Measurements from ENCODE around the gene CD79A.

The CD79A gene

DNA sequence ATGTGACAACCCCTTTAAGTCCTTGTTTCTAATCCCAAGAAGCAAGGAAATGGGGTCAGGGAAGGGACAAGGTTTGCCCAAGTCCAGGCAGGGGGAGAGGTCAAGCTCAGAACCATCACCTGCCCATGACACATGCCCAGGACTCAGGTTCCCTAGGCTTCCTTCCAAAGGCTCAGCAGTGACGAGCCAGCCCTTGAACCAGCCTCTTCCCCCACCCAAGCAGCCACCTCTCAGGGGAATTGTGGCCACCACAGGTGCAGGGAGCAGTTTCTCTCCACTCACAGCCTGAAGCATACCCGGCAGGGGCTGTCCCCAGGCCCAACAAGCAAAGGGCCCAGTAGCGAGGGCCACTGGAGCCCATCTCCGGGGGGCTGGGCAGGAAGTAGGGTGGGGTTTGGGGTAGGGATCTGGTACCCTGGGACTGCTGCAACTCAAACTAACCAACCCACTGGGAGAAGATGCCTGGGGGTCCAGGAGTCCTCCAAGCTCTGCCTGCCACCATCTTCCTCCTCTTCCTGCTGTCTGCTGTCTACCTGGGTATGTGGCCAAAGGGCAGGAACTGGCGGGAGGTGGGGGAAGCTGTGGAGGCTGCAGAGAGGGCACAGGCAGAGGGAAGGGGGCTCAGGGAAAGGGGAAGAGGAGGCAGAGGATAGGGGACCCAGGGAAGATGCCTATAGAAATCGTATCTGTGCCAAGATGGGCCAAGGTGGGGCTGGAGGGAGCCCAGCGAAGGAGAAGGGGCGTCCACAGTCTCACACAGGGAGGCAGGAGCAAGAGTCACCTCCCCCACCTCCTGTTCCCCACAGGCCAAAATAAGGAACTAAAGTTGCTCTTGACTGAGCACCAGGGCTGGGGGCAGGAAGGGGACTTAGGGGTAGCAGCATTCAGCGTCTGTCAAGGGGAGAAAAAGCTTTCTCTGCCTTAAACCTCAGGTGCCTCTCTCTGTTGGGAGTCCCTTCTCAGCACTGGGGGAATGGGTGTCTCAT, at the start of gene CD79A:
TSS of gene CD79A (plus strand) at position 433 of the 986 bp plus-strand sequence. CDS start at position 459, 26 bp downstream.
- no peaks in the 10 kb centered on the region for H3K9me3 ChIP-seq (ENCODE audit: control insufficient read depth, insufficient read depth, low read length)
- no peak within 1 kb of the TSS for H3K4me3 ChIP-seq (ENCODE audit: low read depth, low read length)
- no peak within 1 kb of the TSS for H3K27ac ChIP-seq (ENCODE audit: low read depth, low read length)
- H3K9ac ChIP-seq (ENCODE audit: low read depth, low read length), result no peak within 1 kb of the TSS
- H3K36me3 ChIP-seq (ENCODE audit: control insufficient read depth, insufficient read depth, low read length), result no peaks in the 10 kb centered on the region
- H3K27me3 ChIP-seq (ENCODE audit: control insufficient read depth, insufficient read depth, low read length), result peaks cover 17% of the 10 kb centered on the region
- H3K4me1 ChIP-seq (ENCODE audit: control insufficient read depth, insufficient read depth, low read length), result peaks cover under 1% of the 10 kb centered on the region; the same call in 1 of the 2 replicates

DNA sequence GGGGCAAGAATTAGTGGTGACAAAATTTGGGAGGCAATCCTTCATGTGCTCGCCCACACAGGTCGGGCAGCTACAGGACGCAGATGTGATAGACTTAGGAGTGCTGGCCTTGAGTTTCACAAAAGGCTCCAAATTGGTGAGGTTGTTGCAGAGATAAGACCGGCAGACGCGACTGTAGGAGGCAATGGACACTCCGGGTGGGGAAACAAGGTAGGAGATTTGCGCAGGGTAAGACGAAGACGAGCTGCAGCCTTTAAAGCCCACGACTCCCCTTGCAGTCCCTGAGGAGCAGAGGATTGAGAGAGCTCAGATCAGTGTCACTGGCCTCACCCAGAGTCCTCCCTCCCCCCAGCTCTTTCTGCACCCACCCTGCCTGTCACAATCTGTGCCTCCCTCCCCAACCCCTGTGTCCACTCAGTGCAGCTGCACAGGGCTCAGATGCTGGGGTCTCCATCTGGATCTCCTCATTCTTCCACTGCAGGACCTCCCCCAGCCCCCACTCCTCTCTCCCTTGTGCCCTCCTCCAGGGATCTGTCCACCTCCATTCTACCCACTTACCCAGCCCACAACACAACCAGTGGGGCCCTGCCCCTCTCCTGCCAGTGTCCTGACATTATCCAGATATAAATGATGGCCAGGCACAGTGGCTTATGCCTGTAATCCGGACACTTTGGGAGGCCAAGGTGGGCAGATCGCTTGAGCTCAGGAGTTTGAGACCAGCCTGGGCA, 38.9 kb upstream of the CD79A start:
- Histone ChIP-seq H3K27me3 (ENCODE audit: control insufficient read depth, insufficient read depth, low read length) (no peaks in the 10 kb centered on the region; the same call in 1 of the 2 replicates), H3K9ac (ENCODE audit: low read depth, low read length) (no peak overlapping the region), H3K27ac (ENCODE audit: low read depth, low read length) (no peak overlapping the region), H3K4me3 (ENCODE audit: low read depth, low read length) (no peak overlapping the region), H3K36me3 (ENCODE audit: control insufficient read depth, insufficient read depth, low read length) (no peaks in the 10 kb centered on the region), H3K9me3 (ENCODE audit: control insufficient read depth, insufficient read depth, low read length) (no peaks in the 10 kb centered on the region), H3K4me1 (ENCODE audit: control insufficient read depth, insufficient read depth, low read length) (no peaks in the 10 kb centered on the region)

DNA sequence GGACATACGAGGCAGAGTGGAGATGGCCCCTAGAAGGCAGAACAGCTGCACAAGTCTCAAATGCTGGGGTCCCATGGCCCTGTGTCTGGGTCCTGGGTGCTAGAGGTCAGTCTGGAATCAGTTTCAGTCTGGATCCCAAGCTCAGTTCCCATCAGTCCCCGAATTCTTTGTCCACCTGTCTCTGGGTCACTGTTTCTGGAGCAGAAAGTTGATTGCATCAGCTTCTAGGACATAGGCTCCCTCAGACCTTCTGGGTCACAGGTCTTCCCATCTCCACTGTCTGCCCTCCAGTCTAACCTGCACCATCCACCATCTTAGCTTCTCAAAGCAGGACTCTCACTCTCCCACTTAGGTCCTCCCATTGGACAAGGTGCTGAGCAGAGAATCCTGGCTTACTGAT, 37.9 kb upstream of the CD79A start:
- Histone ChIP-seq H3K9ac (ENCODE audit: low read depth, low read length) (no peak overlapping the region), H3K36me3 (ENCODE audit: control insufficient read depth, insufficient read depth, low read length) (no peaks in the 10 kb centered on the region), H3K4me3 (ENCODE audit: low read depth, low read length) (no peak overlapping the region), H3K27ac (ENCODE audit: low read depth, low read length) (no peak overlapping the region), H3K9me3 (ENCODE audit: control insufficient read depth, insufficient read depth, low read length) (no peaks in the 10 kb centered on the region), H3K4me1 (ENCODE audit: control insufficient read depth, insufficient read depth, low read length) (no peaks in the 10 kb centered on the region), H3K27me3 (ENCODE audit: control insufficient read depth, insufficient read depth, low read length) (no peaks in the 10 kb centered on the region; the same call in 1 of the 2 replicates)

DNA sequence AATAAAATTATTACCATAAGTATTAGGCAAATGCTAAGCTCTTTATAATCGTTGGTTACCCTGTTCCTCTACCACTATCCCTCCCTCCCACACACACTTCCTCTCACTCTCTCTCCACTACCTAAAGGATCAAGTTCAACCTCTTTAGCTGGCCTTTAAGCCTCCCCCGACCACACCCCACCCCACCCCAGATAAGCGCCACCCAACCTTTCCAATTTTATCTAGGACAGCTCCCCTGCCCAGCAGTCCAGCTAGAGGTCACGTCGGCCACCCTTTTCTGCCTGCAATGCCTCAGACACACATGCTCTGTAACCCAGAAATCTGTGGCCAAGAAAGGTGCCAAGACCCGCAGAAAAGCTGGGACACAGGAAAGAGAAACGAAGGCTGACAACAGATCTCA, 33.7 kb upstream of the CD79A start:
- no peaks in the 10 kb centered on the region for H3K27me3 ChIP-seq (ENCODE audit: control insufficient read depth, insufficient read depth, low read length)
- H3K4me1 ChIP-seq (ENCODE audit: control insufficient read depth, insufficient read depth, low read length), result no peaks in the 10 kb centered on the region
- H3K9ac ChIP-seq (ENCODE audit: low read depth, low read length), result no peak overlapping the region
- no peaks in the 10 kb centered on the region for H3K36me3 ChIP-seq (ENCODE audit: control insufficient read depth, insufficient read depth, low read length)
- no peak overlapping the region for H3K27ac ChIP-seq (ENCODE audit: low read depth, low read length)
- no peaks in the 10 kb centered on the region for H3K9me3 ChIP-seq (ENCODE audit: control insufficient read depth, insufficient read depth, low read length)
- H3K4me3 ChIP-seq (ENCODE audit: low read depth, low read length), result no peak overlapping the region

DNA sequence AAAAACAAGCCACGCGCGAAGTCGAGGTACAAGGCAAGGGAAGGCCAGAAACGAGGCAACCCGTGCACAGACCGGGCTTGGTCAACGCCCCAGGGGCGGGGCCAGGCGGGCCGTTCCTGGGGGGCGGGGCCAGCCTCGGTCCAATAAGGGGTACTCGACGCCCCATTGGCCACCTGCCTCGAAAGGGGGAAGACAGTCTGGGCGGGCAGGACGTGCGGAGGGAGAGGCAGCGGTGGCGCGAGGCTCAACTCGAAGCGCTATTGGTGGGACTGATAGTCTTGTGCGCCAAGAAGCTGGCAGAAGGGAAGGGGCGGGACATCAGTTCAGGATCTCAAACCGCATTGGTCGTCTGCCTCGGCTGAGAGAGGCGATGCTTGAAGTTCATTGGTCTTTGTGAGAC, 32.5 kb upstream of the CD79A start, which contains the start of gene LYPD4:
TSS of gene LYPD4 (minus strand) at position 83 of the 400 bp plus-strand sequence. CDS start 5,398 bp downstream, outside the sequence.
- no peak within 1 kb of the TSS for H3K27ac ChIP-seq (ENCODE audit: low read depth, low read length)

DNA sequence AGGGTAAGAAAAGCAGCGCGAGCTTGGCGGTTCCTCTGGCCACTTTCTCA, 32.3 kb upstream of the CD79A start, which contains the start of gene DMRTC2:
TSS of gene DMRTC2 (plus strand) at position 42 of the 50 bp plus-strand sequence. CDS start 2,387 bp downstream, outside the sequence.
- no peak within 1 kb of the TSS for H3K9ac ChIP-seq (ENCODE audit: low read depth, low read length)
- no peaks in the 10 kb centered on the region for H3K36me3 ChIP-seq (ENCODE audit: control insufficient read depth, insufficient read depth, low read length)
- no peaks in the 10 kb centered on the region for H3K27me3 ChIP-seq (ENCODE audit: control insufficient read depth, insufficient read depth, low read length)
- H3K27ac ChIP-seq (ENCODE audit: low read depth, low read length), result no peak within 1 kb of the TSS
- H3K4me3 ChIP-seq (ENCODE audit: low read depth, low read length), result no peak within 1 kb of the TSS
- no peaks in the 10 kb centered on the region for H3K4me1 ChIP-seq (ENCODE audit: control insufficient read depth, insufficient read depth, low read length)
- H3K9me3 ChIP-seq (ENCODE audit: control insufficient read depth, insufficient read depth, low read length), result no peaks in the 10 kb centered on the region

More for the DNA sequence above, 32.5 kb upstream of the CD79A start, which contains the start of gene LYPD4:
- H3K4me1 ChIP-seq (ENCODE audit: control insufficient read depth, insufficient read depth, low read length), result no peaks in the 10 kb centered on the region
- no peak within 1 kb of the TSS for H3K9ac ChIP-seq (ENCODE audit: low read depth, low read length)
- H3K36me3 ChIP-seq (ENCODE audit: control insufficient read depth, insufficient read depth, low read length), result no peaks in the 10 kb centered on the region
- H3K9me3 ChIP-seq (ENCODE audit: control insufficient read depth, insufficient read depth, low read length), result no peaks in the 10 kb centered on the region
- no peaks in the 10 kb centered on the region for H3K27me3 ChIP-seq (ENCODE audit: control insufficient read depth, insufficient read depth, low read length)
- H3K4me3 ChIP-seq (ENCODE audit: low read depth, low read length), result no peak within 1 kb of the TSS

DNA sequence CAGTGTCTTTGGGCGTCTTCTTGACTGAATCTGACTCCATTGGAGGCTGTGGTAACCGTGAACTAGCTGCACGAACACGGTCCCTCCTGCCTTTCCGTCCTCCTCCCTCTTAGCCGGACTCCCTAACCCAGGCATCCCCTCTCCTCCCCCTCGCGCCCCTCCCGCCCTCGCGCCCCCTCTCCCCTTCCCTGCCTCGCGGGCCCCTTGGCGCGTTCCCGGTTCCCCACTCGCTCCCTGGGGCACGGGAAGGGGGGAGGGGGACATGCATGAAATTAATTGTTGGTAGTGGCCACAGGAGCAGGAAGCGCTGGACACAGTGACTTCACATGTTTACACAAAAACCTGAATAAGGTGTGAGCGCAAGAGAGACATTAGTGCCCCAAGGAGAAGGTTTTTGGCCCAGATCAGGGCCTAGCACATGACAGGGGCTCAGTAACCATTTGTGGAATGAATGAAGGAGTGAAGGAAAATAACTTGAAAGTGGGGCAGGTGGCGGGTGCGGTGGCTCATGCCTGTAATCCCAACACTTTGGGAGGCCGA, 32.0 kb upstream of the CD79A start:
- Histone ChIP-seq H3K27me3 (ENCODE audit: control insufficient read depth, insufficient read depth, low read length) (no peaks in the 10 kb centered on the region), H3K9ac (ENCODE audit: low read depth, low read length) (no peak overlapping the region), H3K9me3 (ENCODE audit: control insufficient read depth, insufficient read depth, low read length) (no peaks in the 10 kb centered on the region), H3K27ac (ENCODE audit: low read depth, low read length) (no peak overlapping the region), H3K4me3 (ENCODE audit: low read depth, low read length) (no peak overlapping the region), H3K4me1 (ENCODE audit: control insufficient read depth, insufficient read depth, low read length) (no peaks in the 10 kb centered on the region), H3K36me3 (ENCODE audit: control insufficient read depth, insufficient read depth, low read length) (no peaks in the 10 kb centered on the region)

DNA sequence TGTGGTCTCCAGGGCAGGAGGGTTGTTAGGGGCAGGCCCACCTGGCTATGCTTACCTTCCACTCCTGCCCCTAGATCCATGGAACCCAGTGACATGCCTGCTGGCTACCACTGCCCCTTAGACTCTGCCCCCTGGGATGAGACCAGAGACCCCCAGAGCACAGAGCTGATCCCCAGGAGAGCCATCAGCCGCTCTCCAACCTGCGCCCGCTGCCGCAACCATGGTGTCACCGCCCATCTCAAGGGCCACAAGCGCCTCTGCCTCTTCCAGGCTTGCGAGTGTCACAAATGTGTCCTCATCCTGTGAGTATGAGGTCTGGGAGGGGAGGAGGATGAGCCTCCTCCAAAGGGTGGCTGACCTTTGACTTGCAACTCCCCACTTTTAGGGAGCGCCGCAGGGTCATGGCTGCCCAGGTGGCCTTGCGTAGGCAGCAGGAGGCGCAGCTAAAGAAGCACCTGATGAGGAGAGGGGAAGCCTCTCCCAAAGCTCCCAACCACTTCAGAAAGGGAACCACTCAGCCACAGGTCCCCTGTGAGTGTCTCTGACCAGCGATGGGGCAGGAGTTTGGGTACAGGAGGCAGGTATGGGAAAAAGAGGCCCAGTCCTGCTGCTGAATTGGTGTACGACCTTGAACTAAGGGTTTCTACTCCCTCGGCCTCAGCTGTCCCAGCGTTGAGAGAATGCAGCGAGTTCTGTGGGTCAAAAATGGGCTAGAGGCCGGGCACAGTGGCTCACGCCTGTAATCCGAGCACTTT, 29.6 kb upstream of the CD79A start:
- H3K27ac ChIP-seq (ENCODE audit: low read depth, low read length), result no peak overlapping the region
- H3K4me3 ChIP-seq (ENCODE audit: low read depth, low read length), result no peak overlapping the region

DNA sequence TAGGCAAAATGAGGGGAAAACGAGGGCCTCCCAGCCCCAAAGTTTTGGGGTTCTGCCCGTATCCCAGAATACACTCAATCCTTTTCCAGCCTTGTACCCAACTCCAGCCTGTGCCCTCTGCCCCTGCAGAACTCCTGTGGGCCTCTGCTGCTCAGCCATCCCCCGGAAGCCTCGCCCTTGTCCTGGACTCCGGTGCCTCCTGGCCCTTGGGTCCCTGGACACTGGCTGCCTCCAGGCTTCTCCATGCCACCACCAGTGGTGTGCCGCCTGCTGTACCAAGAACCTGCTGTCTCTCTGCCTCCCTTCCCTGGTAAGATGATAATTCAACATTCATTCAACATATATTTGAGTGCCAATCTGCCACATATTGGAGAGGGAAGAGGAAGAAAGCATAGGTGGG, 28.4 kb upstream of the CD79A start:
- H3K27me3 ChIP-seq (ENCODE audit: control insufficient read depth, insufficient read depth, low read length), result no peaks in the 10 kb centered on the region; the same call in 1 of the 2 replicates
- no peak overlapping the region for H3K27ac ChIP-seq (ENCODE audit: low read depth, low read length)
- peaks cover 4% of the 10 kb centered on the region; the same call in 1 of the 2 replicates for H3K4me1 ChIP-seq (ENCODE audit: control insufficient read depth, insufficient read depth, low read length)
- H3K9me3 ChIP-seq (ENCODE audit: control insufficient read depth, insufficient read depth, low read length), result no peaks in the 10 kb centered on the region
- H3K36me3 ChIP-seq (ENCODE audit: control insufficient read depth, insufficient read depth, low read length), result no peaks in the 10 kb centered on the region
- no peak overlapping the region for H3K9ac ChIP-seq (ENCODE audit: low read depth, low read length)
- no peak overlapping the region for H3K4me3 ChIP-seq (ENCODE audit: low read depth, low read length)

More for the DNA sequence above, 29.6 kb upstream of the CD79A start:
- no peaks in the 10 kb centered on the region for H3K9me3 ChIP-seq (ENCODE audit: control insufficient read depth, insufficient read depth, low read length)
- peaks cover 4% of the 10 kb centered on the region; the same call in 1 of the 2 replicates for H3K4me1 ChIP-seq (ENCODE audit: control insufficient read depth, insufficient read depth, low read length)
- H3K36me3 ChIP-seq (ENCODE audit: control insufficient read depth, insufficient read depth, low read length), result no peaks in the 10 kb centered on the region
- no peaks in the 10 kb centered on the region; the same call in 1 of the 2 replicates for H3K27me3 ChIP-seq (ENCODE audit: control insufficient read depth, insufficient read depth, low read length)
- no peak overlapping the region for H3K9ac ChIP-seq (ENCODE audit: low read depth, low read length)

DNA sequence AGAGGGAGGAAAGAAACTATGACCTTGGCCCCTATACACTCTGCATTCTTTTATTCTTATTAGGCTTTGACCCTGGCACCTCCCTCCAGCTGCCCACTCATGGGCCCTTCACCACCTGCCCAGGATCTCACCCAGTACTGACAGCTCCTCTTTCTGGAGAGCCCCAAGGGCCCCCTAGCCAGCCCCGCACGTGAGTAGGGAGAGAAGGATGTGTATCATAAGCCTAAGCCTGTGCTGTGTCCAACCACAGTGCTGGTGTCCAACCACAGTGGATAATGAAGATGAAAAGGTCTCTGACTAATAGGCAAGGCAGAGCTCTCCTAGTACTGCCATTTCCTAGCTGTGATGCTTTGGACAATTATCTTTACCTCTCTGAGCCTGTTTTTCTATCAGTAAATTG, 28.0 kb upstream of the CD79A start:
- H3K27me3 ChIP-seq (ENCODE audit: control insufficient read depth, insufficient read depth, low read length), result no peaks in the 10 kb centered on the region; the same call in 1 of the 2 replicates
- H3K36me3 ChIP-seq (ENCODE audit: control insufficient read depth, insufficient read depth, low read length), result no peaks in the 10 kb centered on the region
- H3K9ac ChIP-seq (ENCODE audit: low read depth, low read length), result no peak overlapping the region
- H3K27ac ChIP-seq (ENCODE audit: low read depth, low read length), result no peak overlapping the region
- no peaks in the 10 kb centered on the region for H3K9me3 ChIP-seq (ENCODE audit: control insufficient read depth, insufficient read depth, low read length)
- H3K4me3 ChIP-seq (ENCODE audit: low read depth, low read length), result no peak overlapping the region
- H3K4me1 ChIP-seq (ENCODE audit: control insufficient read depth, insufficient read depth, low read length), result peaks cover 4% of the 10 kb centered on the region; the same call in 1 of the 2 replicates

Measured in HUES48 (cell line).